Adipocyte (in vitro differentiated cells): ENCODE data around the gene NLN.
"Not testable (repeated sequence)": the region's sequence is repeated elsewhere in the genome, so short reads cannot be mapped to it uniquely, and the experiment has no call there.

Experiments used
- DNase-seq: peaks from one replicate; pipeline ENCODE4 v3.0.0-alpha.2; 2015; ENCODE audit warnings: low read depth
- H3K27me3 ChIP-seq: replicated peaks from 2 replicates; pipeline ENCODE4 v1.7.0; 2013; ENCODE audit warnings: mild to moderate bottlenecking, low read length, moderate library complexity; ENCODE audit not compliant: control insufficient read depth, insufficient read depth
- H3K36me3 ChIP-seq: 2 replicates; pipeline ENCODE4 v1.7.0; 2013; ENCODE audit warnings: low read length, mild to moderate bottlenecking, moderate library complexity; ENCODE audit not compliant: control insufficient read depth, insufficient read depth, severe bottlenecking
- H3K4me1 ChIP-seq: 2 replicates; pipeline ENCODE4 v1.7.0; 2013; ENCODE audit warnings: mild to moderate bottlenecking, low read length, moderate library complexity; ENCODE audit not compliant: control insufficient read depth, insufficient read depth
- H3K4me3 ChIP-seq: 2 replicates; pipeline ENCODE4 v1.7.0; 2013; ENCODE audit warnings: mild to moderate bottlenecking, low read length, moderate library complexity
- H3K9ac ChIP-seq: 2 replicates; pipeline ENCODE4 v1.7.0; 2013; ENCODE audit warnings: mild to moderate bottlenecking, low read length, moderate library complexity
- H3K9me3 ChIP-seq: 2 replicates; pipeline ENCODE4 v1.7.0; 2013; ENCODE audit warnings: mild to moderate bottlenecking, low read length, moderate library complexity; ENCODE audit not compliant: control insufficient read depth

Gene NLN

GRCh38 chr5:65797481-65797880 lies 75.5 kb downstream of the NLN start:
- peaks cover 18% of the 10 kb centered on the region for H3K4me1 ChIP-seq
- H3K27me3 ChIP-seq, result no peaks in the 10 kb centered on the region
- H3K36me3 ChIP-seq, result peaks cover 6% of the 10 kb centered on the region

GRCh38 chr5:65799857-65800256 lies 77.9 kb downstream of the NLN start:
- Histone ChIP-seq H3K9ac (no peak overlapping the region), H3K4me3 (no peak overlapping the region), H3K4me1 (peaks cover 19% of the 10 kb centered on the region), H3K9me3 (no peaks in the 10 kb centered on the region), H3K36me3 (peaks cover 6% of the 10 kb centered on the region), H3K27me3 (no peaks in the 10 kb centered on the region)
- no peak for DNase-seq

More at GRCh38 chr5:65797481-65797880, 75.5 kb downstream of the NLN start:
- Histone ChIP-seq H3K9ac (no peak overlapping the region), H3K9me3 (no peaks in the 10 kb centered on the region), H3K4me3 (no peak overlapping the region)
- DNase-seq, result no peak

GRCh38 chr5:65800775-65801174 lies 78.8 kb downstream of the NLN start:
- Histone ChIP-seq H3K4me3 (no peak overlapping the region), H3K9me3 (no peaks in the 10 kb centered on the region), H3K4me1 (peaks cover 24% of the 10 kb centered on the region), H3K27me3 (no peaks in the 10 kb centered on the region), H3K9ac (peak overlapping the region; percentile 12), H3K36me3 (peaks cover 6% of the 10 kb centered on the region)
- no peak for DNase-seq

- no peaks in the 10 kb centered on the region for H3K27me3 ChIP-seq
- no peak overlapping the region for H3K4me3 ChIP-seq
- H3K4me1 ChIP-seq, result peaks cover 19% of the 10 kb centered on the region
- peak overlapping the region; percentile 12 for H3K9ac ChIP-seq
- DNase-seq, result peak; percentile 60
- H3K36me3 ChIP-seq, result peaks cover 6% of the 10 kb centered on the region
- H3K9me3 ChIP-seq, result no peaks in the 10 kb centered on the region
Measured at GRCh38 chr5:65801352-65801783, 79.4 kb downstream of the NLN start.

- Histone ChIP-seq H3K9ac (peak overlapping the region; percentile 3), H3K4me3 (no peak overlapping the region), H3K27me3 (no peaks in the 10 kb centered on the region), H3K9me3 (no peaks in the 10 kb centered on the region), H3K4me1 (peaks cover 19% of the 10 kb centered on the region), H3K36me3 (peaks cover 6% of the 10 kb centered on the region)
- DNase-seq, result no peak
Measured at GRCh38 chr5:65802080-65802479, 80.1 kb downstream of the NLN start.

GRCh38 chr5:65802820-65803219 lies 80.8 kb downstream of the NLN start:
- Histone ChIP-seq H3K27me3 (no peaks in the 10 kb centered on the region), H3K9me3 (no peaks in the 10 kb centered on the region), H3K4me1 (peaks cover 19% of the 10 kb centered on the region), H3K4me3 (no peak overlapping the region), H3K36me3 (peaks cover 4% of the 10 kb centered on the region), H3K9ac (no peak overlapping the region)
- DNase-seq, result no peak

GRCh38 chr5:65803699-65804391 lies 81.8 kb downstream of the NLN start:
- Histone ChIP-seq H3K27me3 (no peaks in the 10 kb centered on the region), H3K4me3 (no peak overlapping the region), H3K9me3 (no peaks in the 10 kb centered on the region), H3K4me1 (peaks cover 29% of the 10 kb centered on the region), H3K36me3 (no peaks in the 10 kb centered on the region), H3K9ac (no peak overlapping the region)
- no peak for DNase-seq

GRCh38 chr5:65805089-65805488 lies 83.1 kb downstream of the NLN start:
- no peaks in the 10 kb centered on the region for H3K27me3 ChIP-seq
- DNase-seq, result no peak
- no peaks in the 10 kb centered on the region for H3K9me3 ChIP-seq
- no peak overlapping the region for H3K9ac ChIP-seq
- peaks cover 42% of the 10 kb centered on the region for H3K4me1 ChIP-seq
- no peak overlapping the region for H3K4me3 ChIP-seq
- no peaks in the 10 kb centered on the region for H3K36me3 ChIP-seq

GRCh38 chr5:65807494-65807893 lies 85.5 kb downstream of the NLN start:
- not testable (repeated sequence) for H3K36me3 ChIP-seq, H3K9me3 ChIP-seq, H3K9ac ChIP-seq, DNase-seq, H3K4me3 ChIP-seq, H3K27me3 ChIP-seq
- H3K4me1 ChIP-seq, result peaks cover 42% of the 10 kb centered on the region

GRCh38 chr5:65808251-65808741 lies 86.3 kb downstream of the NLN start:
- peaks cover 42% of the 10 kb centered on the region for H3K4me1 ChIP-seq
- no peaks in the 10 kb centered on the region for H3K36me3 ChIP-seq
- peak; percentile 66 for DNase-seq

GRCh38 chr5:65808818-65809217 lies 86.8 kb downstream of the NLN start:
- peak overlapping the region; percentile 20 for H3K9ac ChIP-seq
- no peaks in the 10 kb centered on the region for H3K9me3 ChIP-seq
- DNase-seq, result peak; percentile 72
- H3K36me3 ChIP-seq, result no peaks in the 10 kb centered on the region
- no peaks in the 10 kb centered on the region for H3K27me3 ChIP-seq
- peak overlapping the region; percentile 46 for H3K4me3 ChIP-seq
- H3K4me1 ChIP-seq, result peaks cover 42% of the 10 kb centered on the region

More at GRCh38 chr5:65808251-65808741, 86.3 kb downstream of the NLN start:
- Histone ChIP-seq H3K27me3 (no peaks in the 10 kb centered on the region), H3K9me3 (no peaks in the 10 kb centered on the region), H3K4me3 (peak overlapping the region; percentile 46), H3K9ac (peak overlapping the region; percentile 20)
